HG03039 (cell line): ENCODE data around the gene PEG3.

Experiments
- ATAC-seq: cut with Tn5 transposase; IDR thresholded peaks from one replicate; pipeline ENCODE4 v1.9.1; 2021; ENCODE audit warnings: mild to moderate bottlenecking, moderate library complexity; ENCODE audit not compliant: unreplicated experiment

PEG3 gene

DNA sequence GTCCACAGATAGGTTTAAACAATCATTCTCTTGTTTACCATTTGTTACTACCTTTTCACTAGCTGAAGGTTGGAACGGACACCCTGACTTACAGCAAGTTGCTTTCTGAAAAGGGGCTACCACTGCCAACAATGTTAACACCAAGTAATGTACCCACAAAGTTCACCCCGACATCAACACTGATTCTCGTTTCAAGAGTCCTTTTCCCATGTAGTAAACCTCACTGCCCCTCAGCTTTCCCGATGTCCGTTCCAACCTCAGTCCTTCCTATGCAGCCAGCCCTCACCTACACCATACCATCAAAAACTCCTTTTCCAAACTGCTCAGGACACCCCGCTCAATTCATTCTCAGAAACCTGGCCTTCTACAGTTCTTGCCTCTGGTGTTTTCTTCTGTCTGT is 29.0 kb downstream of the PEG3 start:
- ATAC-seq, result no peak

GRCh38 chr19:56810260-56810659 is 30.3 kb downstream of the PEG3 start:
- ATAC-seq, result no peak

DNA sequence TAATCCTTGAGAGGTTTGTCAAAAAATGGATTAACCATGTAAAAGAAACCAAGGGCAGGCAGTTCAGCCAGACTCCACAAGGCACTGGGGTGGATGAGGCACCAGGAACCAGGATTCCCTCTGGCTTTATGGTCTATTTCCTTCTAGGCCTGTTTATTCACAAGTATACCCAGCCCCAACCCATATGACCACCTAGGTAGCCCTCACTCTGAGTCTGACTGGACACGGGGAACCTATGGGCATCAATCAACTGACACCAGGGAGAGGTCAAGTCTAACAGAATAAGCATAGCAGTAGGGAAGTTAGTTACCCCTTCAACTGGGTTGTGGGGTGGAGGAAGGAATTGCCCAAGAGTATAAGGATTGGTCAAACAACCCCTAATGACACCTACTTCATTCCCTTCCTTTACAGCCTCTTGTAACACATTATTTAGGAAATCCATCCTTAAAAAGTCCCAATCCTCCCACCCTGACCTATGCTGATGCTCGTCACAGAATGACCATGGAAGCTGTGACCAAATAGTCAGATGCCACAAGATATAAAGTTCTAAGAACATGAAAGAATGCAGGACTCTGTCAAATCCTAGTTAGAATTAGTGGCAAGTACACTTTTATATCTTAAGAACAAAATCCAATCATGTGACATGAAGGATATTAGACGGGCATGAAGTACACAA is 31.7 kb downstream of the PEG3 start:
- ATAC-seq, result no peak

DNA sequence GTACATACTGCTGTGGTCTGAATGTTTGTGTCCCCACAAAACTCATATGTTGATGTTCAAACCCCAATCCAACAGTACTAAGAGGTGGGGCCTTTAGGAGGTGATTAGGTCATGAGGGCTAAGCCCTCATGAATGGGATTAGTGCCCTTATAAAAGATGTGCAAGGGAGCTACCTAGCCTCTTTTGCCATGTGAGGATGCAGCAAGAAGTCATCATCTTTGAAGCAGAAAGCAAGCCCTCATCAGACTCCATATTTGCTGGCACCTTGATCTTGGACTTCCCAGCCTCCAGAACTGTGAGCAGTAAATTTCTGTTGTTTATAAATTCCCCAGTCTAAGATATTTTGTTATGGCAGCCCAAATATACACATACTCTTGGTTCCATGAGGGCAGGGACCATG is 33.9 kb downstream of the PEG3 start:
- ATAC-seq, result no peak
